Measurements from ENCODE around the gene HIPK1. TPM values are rescaled to one million over a fixed set of nuclear protein-coding genes. Genes with fewer than 3 reads are reported as not detected.
"Not testable (repeated sequence)": the region's sequence is repeated elsewhere in the genome, so short reads cannot be mapped to it uniquely, and the experiment has no call there.

HIPK1 gene
- total and polyA plus RNA-seq, 2 of the 13 experiments (the other 11 are each of a cell fraction or from before 2014, with no cell fraction given) = 20.8 to 33.4 TPM

DNA sequence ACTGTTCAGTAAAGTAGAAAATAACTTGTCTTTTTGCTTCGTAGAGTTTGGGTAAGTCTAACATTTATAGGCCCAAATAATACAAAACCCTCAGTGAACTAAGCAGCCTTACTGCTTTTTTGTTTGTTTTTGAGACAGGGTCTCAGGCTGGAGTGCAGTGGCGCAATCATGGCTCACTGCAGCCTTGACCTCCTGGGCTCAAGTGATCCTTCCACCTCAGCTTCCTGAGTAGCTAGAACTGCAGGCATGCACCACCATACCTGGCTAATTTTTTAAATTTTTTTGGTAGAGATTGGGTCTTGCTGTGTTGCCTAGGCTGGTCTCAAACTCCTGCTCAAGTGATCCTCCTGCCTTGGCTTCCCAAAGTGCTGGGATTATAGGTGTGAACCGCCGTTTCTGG, 19.0 kb downstream of the HIPK1 start (continued):
- TF ChIP-seq, protein P1, sequence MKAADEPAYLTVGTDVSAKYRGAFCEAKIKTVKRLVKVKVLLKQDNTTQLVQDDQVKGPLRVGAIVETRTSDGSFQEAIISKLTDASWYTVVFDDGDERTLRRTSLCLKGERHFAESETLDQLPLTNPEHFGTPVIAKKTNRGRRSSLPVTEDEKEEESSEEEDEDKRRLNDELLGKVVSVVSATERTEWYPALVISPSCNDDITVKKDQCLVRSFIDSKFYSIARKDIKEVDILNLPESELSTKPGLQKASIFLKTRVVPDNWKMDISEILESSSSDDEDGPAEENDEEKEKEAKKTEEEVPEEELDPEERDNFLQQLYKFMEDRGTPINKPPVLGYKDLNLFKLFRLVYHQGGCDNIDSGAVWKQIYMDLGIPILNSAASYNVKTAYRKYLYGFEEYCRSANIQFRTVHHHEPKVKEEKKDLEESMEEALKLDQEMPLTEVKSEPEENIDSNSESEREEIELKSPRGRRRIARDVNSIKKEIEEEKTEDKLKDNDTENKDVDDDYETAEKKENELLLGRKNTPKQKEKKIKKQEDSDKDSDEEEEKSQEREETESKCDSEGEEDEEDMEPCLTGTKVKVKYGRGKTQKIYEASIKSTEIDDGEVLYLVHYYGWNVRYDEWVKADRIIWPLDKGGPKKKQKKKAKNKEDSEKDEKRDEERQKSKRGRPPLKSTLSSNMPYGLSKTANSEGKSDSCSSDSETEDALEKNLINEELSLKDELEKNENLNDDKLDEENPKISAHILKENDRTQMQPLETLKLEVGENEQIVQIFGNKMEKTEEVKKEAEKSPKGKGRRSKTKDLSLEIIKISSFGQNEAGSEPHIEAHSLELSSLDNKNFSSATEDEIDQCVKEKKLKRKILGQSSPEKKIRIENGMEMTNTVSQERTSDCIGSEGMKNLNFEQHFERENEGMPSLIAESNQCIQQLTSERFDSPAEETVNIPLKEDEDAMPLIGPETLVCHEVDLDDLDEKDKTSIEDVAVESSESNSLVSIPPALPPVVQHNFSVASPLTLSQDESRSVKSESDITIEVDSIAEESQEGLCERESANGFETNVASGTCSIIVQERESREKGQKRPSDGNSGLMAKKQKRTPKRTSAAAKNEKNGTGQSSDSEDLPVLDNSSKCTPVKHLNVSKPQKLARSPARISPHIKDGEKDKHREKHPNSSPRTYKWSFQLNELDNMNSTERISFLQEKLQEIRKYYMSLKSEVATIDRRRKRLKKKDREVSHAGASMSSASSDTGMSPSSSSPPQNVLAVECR (CRISPR knock-in tag; IDR thresholded peaks at IDR 0.05; ENCODE audit: borderline replicate concordance) = peak; percentile 42; the same call in 1 of the 2 replicates
- TF ChIP-seq ZNF503 (CRISPR knock-in tag; IDR thresholded peaks at IDR 0.05) (peak; percentile 50; the same call in 1 of the 2 replicates), ZNF460 (CRISPR knock-in tag; IDR thresholded peaks at IDR 0.05; ENCODE audit: borderline replicate concordance) (peak; percentile 60; the same call in 1 of the 2 replicates), ZNF788 (CRISPR knock-in tag; IDR thresholded peaks at IDR 0.05; ENCODE audit: borderline replicate concordance) (peak; percentile 49; the same call in 1 of the 2 replicates), FOXP4 (CRISPR knock-in tag; IDR thresholded peaks at IDR 0.05) (peak; percentile 62), RARA (CRISPR knock-in tag; IDR thresholded peaks at IDR 0.05) (peak; percentile 88), ZBTB7A (CRISPR knock-in tag; IDR thresholded peaks at IDR 0.05) (peak; percentile 95), ZNF430 (CRISPR knock-in tag; IDR thresholded peaks at IDR 0.05) (0 out of 2 replicates have a peak, but pooled peaks have one; percentile 14), MED13 (CRISPR knock-in tag; IDR thresholded peaks at IDR 0.05) (peak; percentile 37; the same call in 1 of the 2 replicates), NR2F6 (IDR thresholded peaks at IDR 0.05) (peak; percentile 93), NR2F6 (CRISPR knock-in tag; IDR thresholded peaks at IDR 0.05) (peak; percentile 98), ZNF331 (CRISPR knock-in tag; IDR thresholded peaks at IDR 0.05) (peak; percentile 29; the same call in 1 of the 2 replicates), MTA1 (CRISPR knock-in tag; IDR thresholded peaks at IDR 0.05; ENCODE audit: borderline replicate concordance) (0 out of 2 replicates have a peak, but pooled peaks have one; percentile 46), FOXA3 (CRISPR knock-in tag; IDR thresholded peaks at IDR 0.05) (peak; percentile 70; the same call in 1 of the 2 replicates), HOXA3 (CRISPR knock-in tag; IDR thresholded peaks at IDR 0.05) (peak; percentile 87), FOXA1 (CRISPR knock-in tag; IDR thresholded peaks at IDR 0.05) (peak; percentile 57; the same call in 1 of the 2 replicates)
- TF ChIP-seq, protein P2, sequence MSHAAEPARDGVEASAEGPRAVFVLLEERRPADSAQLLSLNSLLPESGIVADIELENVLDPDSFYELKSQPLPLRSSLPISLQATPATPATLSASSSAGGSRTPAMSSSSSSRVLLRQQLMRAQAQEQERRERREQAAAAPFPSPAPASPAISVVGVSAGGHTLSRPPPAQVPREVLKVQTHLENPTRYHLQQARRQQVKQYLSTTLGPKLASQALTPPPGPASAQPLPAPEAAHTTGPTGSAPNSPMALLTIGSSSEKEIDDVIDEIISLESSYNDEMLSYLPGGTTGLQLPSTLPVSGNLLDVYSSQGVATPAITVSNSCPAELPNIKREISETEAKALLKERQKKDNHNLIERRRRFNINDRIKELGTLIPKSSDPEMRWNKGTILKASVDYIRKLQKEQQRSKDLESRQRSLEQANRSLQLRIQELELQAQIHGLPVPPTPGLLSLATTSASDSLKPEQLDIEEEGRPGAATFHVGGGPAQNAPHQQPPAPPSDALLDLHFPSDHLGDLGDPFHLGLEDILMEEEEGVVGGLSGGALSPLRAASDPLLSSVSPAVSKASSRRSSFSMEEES (CRISPR knock-in tag; IDR thresholded peaks at IDR 0.05) = 0 out of 2 replicates have a peak, but pooled peaks have one; percentile 14
- TF ChIP-seq, protein P3, sequence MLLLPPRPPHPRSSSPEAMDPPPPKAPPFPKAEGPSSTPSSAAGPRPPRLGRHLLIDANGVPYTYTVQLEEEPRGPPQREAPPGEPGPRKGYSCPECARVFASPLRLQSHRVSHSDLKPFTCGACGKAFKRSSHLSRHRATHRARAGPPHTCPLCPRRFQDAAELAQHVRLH (CRISPR knock-in tag; IDR thresholded peaks at IDR 0.05; ENCODE audit: borderline replicate concordance, low read depth) = peak; percentile 51; the same call in 1 of the 2 replicates
- TF ChIP-seq, protein P4, sequence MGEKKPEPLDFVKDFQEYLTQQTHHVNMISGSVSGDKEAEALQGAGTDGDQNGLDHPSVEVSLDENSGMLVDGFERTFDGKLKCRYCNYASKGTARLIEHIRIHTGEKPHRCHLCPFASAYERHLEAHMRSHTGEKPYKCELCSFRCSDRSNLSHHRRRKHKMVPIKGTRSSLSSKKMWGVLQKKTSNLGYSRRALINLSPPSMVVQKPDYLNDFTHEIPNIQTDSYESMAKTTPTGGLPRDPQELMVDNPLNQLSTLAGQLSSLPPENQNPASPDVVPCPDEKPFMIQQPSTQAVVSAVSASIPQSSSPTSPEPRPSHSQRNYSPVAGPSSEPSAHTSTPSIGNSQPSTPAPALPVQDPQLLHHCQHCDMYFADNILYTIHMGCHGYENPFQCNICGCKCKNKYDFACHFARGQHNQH (CRISPR knock-in tag; IDR thresholded peaks at IDR 0.05) = peak; percentile 58; the same call in 1 of the 2 replicates
- not testable (repeated sequence) for TF ChIP-seq FOXA1 (IDR thresholded peaks at IDR 0.05)
